Mesendoderm (in vitro differentiated cells): ENCODE results near the gene RABGAP1.

Experiments used
- DNase-seq: peaks from one replicate; pipeline ENCODE4 v3.0.0; 2013
- H2AK5ac ChIP-seq: 2 replicates; pipeline ENCODE4 v1.6.1; 2013; ENCODE audit warnings: low read length, inconsistent platforms
- H2BK120ac ChIP-seq: 2 replicates; pipeline ENCODE4 v1.6.1; 2013; ENCODE audit warnings: low read depth, mild to moderate bottlenecking, low read length, moderate library complexity, mixed read lengths
- H2BK15ac ChIP-seq: replicated peaks from 2 replicates; pipeline ENCODE4 v1.6.1; 2013; ENCODE audit warnings: low read depth, mild to moderate bottlenecking, moderate library complexity
- H2BK5ac ChIP-seq: 2 replicates; pipeline ENCODE4 v1.6.1; 2013; ENCODE audit warnings: low read length, inconsistent platforms
- H3K18ac ChIP-seq: 2 replicates; pipeline ENCODE4 v1.6.1; 2013; ENCODE audit warnings: mild to moderate bottlenecking, low read length, mixed read lengths
- H3K23ac ChIP-seq: one replicate; pipeline ENCODE4 v1.6.1; 2013; ENCODE audit warnings: low read length
- H3K27ac ChIP-seq: 2 replicates; pipeline ENCODE4 v1.5.1; 2013; ENCODE audit warnings: low read depth, mild to moderate bottlenecking, inconsistent platforms, low read length, moderate library complexity
- H3K27me3 ChIP-seq: 2 replicates; pipeline ENCODE4 v1.6.1; 2013; ENCODE audit warnings: low read length, control low read depth, mild to moderate bottlenecking, inconsistent platforms; ENCODE audit not compliant: insufficient read depth, poor library complexity
- H3K36me3 ChIP-seq: 2 replicates; pipeline ENCODE4 v1.6.1; 2013; ENCODE audit warnings: low read length, inconsistent platforms; ENCODE audit not compliant: control insufficient read depth, insufficient read depth
- H3K4ac ChIP-seq: one replicate; pipeline ENCODE4 v1.6.1; 2013; ENCODE audit warnings: low read depth, mild to moderate bottlenecking, low read length, moderate library complexity
- H3K4me1 ChIP-seq: 2 replicates; pipeline ENCODE4 v1.6.1; 2013; ENCODE audit warnings: low read depth, low read length, inconsistent platforms; ENCODE audit not compliant: control insufficient read depth
- H3K4me2 ChIP-seq: 2 replicates; pipeline ENCODE4 v1.6.1; 2013; ENCODE audit warnings: low read length
- H3K4me3 ChIP-seq: 2 replicates; pipeline ENCODE4 v1.5.1; 2013; ENCODE audit warnings: mild to moderate bottlenecking, low read length
- H3K56ac ChIP-seq: one replicate; pipeline ENCODE4 v1.6.1; 2013; ENCODE audit warnings: low read length
- H3K79me1 ChIP-seq: 2 replicates; pipeline ENCODE4 v1.6.1; 2013; ENCODE audit warnings: low read length, inconsistent platforms
- H3K79me2 ChIP-seq: 2 replicates; pipeline ENCODE4 v1.6.1; 2013; ENCODE audit warnings: mild to moderate bottlenecking, low read length; ENCODE audit not compliant: control insufficient read depth, insufficient read depth
- H3K9ac ChIP-seq: 2 replicates; pipeline ENCODE4 v1.6.1; 2013; ENCODE audit warnings: low read length, inconsistent platforms
- H4K5ac ChIP-seq: one replicate; pipeline ENCODE4 v1.6.1; 2013; ENCODE audit warnings: low read length
- H4K8ac ChIP-seq: one replicate; pipeline ENCODE4 v1.6.1; 2013; ENCODE audit warnings: low read depth, mild to moderate bottlenecking, control low read depth, low read length, moderate library complexity
- WGBS: extraction: QIAGEN DNeasy Blood & Tissue Kit; methylation state at CpG from one replicate; pipeline ENCODE4 v1.1.7; 2013; ENCODE audit warnings: low lambda C conversion rate, missing lambda C conversion rate; ENCODE audit not compliant: insufficient coverage; ENCODE audit errors: extremely low coverage; 5-methylcytosine and 5-hydroxymethylcytosine counted together

Gene RABGAP1

GRCh38 chr9:123073441-123073840, 132.6 kb downstream of the RABGAP1 start:
- no peaks in the 10 kb centered on the region for H3K36me3 ChIP-seq
- H3K4me3 ChIP-seq, result no peak overlapping the region
- H2BK15ac ChIP-seq, result no peak overlapping the region
- no peak overlapping the region for H3K18ac ChIP-seq
- H3K27me3 ChIP-seq, result no peaks in the 10 kb centered on the region
- no peak overlapping the region for H3K27ac ChIP-seq
- H3K56ac ChIP-seq, result no peak overlapping the region
- no peak overlapping the region for H2BK120ac ChIP-seq
- no peak overlapping the region for H2BK5ac ChIP-seq
- H2AK5ac ChIP-seq, result no peak overlapping the region
- H3K79me1 ChIP-seq, result no peaks in the 10 kb centered on the region
- no peak overlapping the region for H3K4ac ChIP-seq
- H3K9ac ChIP-seq, result no peak overlapping the region
- no peak overlapping the region for H3K4me2 ChIP-seq
- H3K79me2 ChIP-seq, result no peaks in the 10 kb centered on the region
- H3K4me1 ChIP-seq, result peaks cover 4% of the 10 kb centered on the region
- no peak overlapping the region for H4K8ac ChIP-seq
- H3K23ac ChIP-seq, result no peak overlapping the region
- no CpG with 5 or more reads among the region's 5 CpGs for WGBS
- no peak overlapping the region for H4K5ac ChIP-seq
- peak; percentile 48 for DNase-seq

- Histone ChIP-seq H2BK120ac (no peak overlapping the region), H3K79me2 (no peaks in the 10 kb centered on the region), H3K56ac (no peak overlapping the region), H2BK5ac (no peak overlapping the region), H2BK15ac (no peak overlapping the region), H3K27ac (no peak overlapping the region), H3K4ac (no peak overlapping the region), H4K8ac (no peak overlapping the region), H3K27me3 (no peaks in the 10 kb centered on the region), H3K4me1 (peaks cover 4% of the 10 kb centered on the region), H3K23ac (no peak overlapping the region), H3K36me3 (no peaks in the 10 kb centered on the region), H2AK5ac (no peak overlapping the region), H3K18ac (no peak overlapping the region), H3K9ac (no peak overlapping the region), H3K4me2 (no peak overlapping the region), H3K79me1 (no peaks in the 10 kb centered on the region), H4K5ac (no peak overlapping the region), H3K4me3 (no peak overlapping the region)
- no CpG with 5 or more reads among the region's 1 CpG for WGBS
- DNase-seq, result no peak
Observed at GRCh38 chr9:123073991-123074422, 133.2 kb downstream of the RABGAP1 start.

GRCh38 chr9:123074628-123075027, 133.8 kb downstream of the RABGAP1 start:
- H3K27ac ChIP-seq, result no peak overlapping the region
- no peak overlapping the region for H3K4me3 ChIP-seq
- no peak for DNase-seq
- H2AK5ac ChIP-seq, result no peak overlapping the region
- H3K9ac ChIP-seq, result no peak overlapping the region
- H3K4me2 ChIP-seq, result no peak overlapping the region
- no peak overlapping the region for H2BK120ac ChIP-seq
- H3K27me3 ChIP-seq, result no peaks in the 10 kb centered on the region
- no peak overlapping the region for H4K5ac ChIP-seq
- H3K4me1 ChIP-seq, result peaks cover 4% of the 10 kb centered on the region
- H3K56ac ChIP-seq, result no peak overlapping the region
- WGBS, result no CpG with 5 or more reads among the region's 3 CpGs
- no peak overlapping the region for H2BK5ac ChIP-seq
- no peak overlapping the region for H2BK15ac ChIP-seq
- H3K4ac ChIP-seq, result no peak overlapping the region
- H3K79me1 ChIP-seq, result no peaks in the 10 kb centered on the region
- no peak overlapping the region for H3K23ac ChIP-seq
- H3K79me2 ChIP-seq, result no peaks in the 10 kb centered on the region
- no peaks in the 10 kb centered on the region for H3K36me3 ChIP-seq
- H4K8ac ChIP-seq, result no peak overlapping the region
- H3K18ac ChIP-seq, result no peak overlapping the region

GRCh38 chr9:123080444-123080843, 139.6 kb downstream of the RABGAP1 start:
- no peak overlapping the region for H3K4me2 ChIP-seq
- H3K4ac ChIP-seq, result no peak overlapping the region

GRCh38 chr9:123081824-123082223, 141.0 kb downstream of the RABGAP1 start:
- Histone ChIP-seq H2BK120ac (no peak overlapping the region), H3K4ac (no peak overlapping the region), H4K8ac (no peak overlapping the region), H3K27me3 (no peaks in the 10 kb centered on the region), H3K4me2 (no peak overlapping the region), H3K23ac (no peak overlapping the region), H2AK5ac (no peak overlapping the region), H3K27ac (no peak overlapping the region), H3K9ac (no peak overlapping the region), H3K4me3 (no peak overlapping the region), H2BK5ac (no peak overlapping the region), H3K18ac (no peak overlapping the region), H4K5ac (no peak overlapping the region), H3K4me1 (no peaks in the 10 kb centered on the region), H2BK15ac (no peak overlapping the region), H3K79me1 (no peaks in the 10 kb centered on the region), H3K56ac (no peak overlapping the region), H3K79me2 (no peaks in the 10 kb centered on the region), H3K36me3 (no peaks in the 10 kb centered on the region)
- DNase-seq, result peak; percentile 69
- no CpG with 5 or more reads among the region's 2 CpGs for WGBS

More at GRCh38 chr9:123080444-123080843, 139.6 kb downstream of the RABGAP1 start:
- no peak overlapping the region for H3K27ac ChIP-seq
- H4K5ac ChIP-seq, result no peak overlapping the region
- H2BK5ac ChIP-seq, result no peak overlapping the region
- DNase-seq, result no peak
- H2BK15ac ChIP-seq, result no peak overlapping the region
- no peak overlapping the region for H2AK5ac ChIP-seq
- no peaks in the 10 kb centered on the region for H3K27me3 ChIP-seq
- H3K18ac ChIP-seq, result no peak overlapping the region
- H2BK120ac ChIP-seq, result no peak overlapping the region
- no peak overlapping the region for H3K4me3 ChIP-seq
- no peak overlapping the region for H4K8ac ChIP-seq
- no CpG with 5 or more reads among the region's 3 CpGs for WGBS
- no peaks in the 10 kb centered on the region for H3K36me3 ChIP-seq
- H3K79me2 ChIP-seq, result no peaks in the 10 kb centered on the region
- no peak overlapping the region for H3K23ac ChIP-seq
- H3K4me1 ChIP-seq, result no peaks in the 10 kb centered on the region
- H3K79me1 ChIP-seq, result no peaks in the 10 kb centered on the region
- H3K56ac ChIP-seq, result no peak overlapping the region
- H3K9ac ChIP-seq, result no peak overlapping the region

- Histone ChIP-seq H3K18ac (no peak overlapping the region), H2BK15ac (no peak overlapping the region), H3K36me3 (no peaks in the 10 kb centered on the region), H3K79me2 (no peaks in the 10 kb centered on the region), H3K23ac (no peak overlapping the region), H2AK5ac (no peak overlapping the region), H4K5ac (no peak overlapping the region), H3K4me1 (no peaks in the 10 kb centered on the region), H3K27me3 (no peaks in the 10 kb centered on the region), H3K4ac (no peak overlapping the region), H3K56ac (no peak overlapping the region), H3K79me1 (no peaks in the 10 kb centered on the region), H2BK120ac (no peak overlapping the region), H3K4me2 (no peak overlapping the region), H3K9ac (no peak overlapping the region), H3K27ac (no peak overlapping the region), H4K8ac (no peak overlapping the region), H3K4me3 (no peak overlapping the region), H2BK5ac (no peak overlapping the region)
- DNase-seq, result no peak
- no CpG with 5 or more reads among the region's 6 CpGs for WGBS
Observed at GRCh38 chr9:123083680-123084079, 142.9 kb downstream of the RABGAP1 start.
